Measurements from ENCODE around the gene SYNE3.

Gene SYNE3

GRCh38 chr14:95538801-95539509, 22.5 kb upstream of the SYNE3 start:
- no peak for DNase-seq

GRCh38 chr14:95537298-95538089, 21.0 kb upstream of the SYNE3 start:
- DNase-seq: no peak

GRCh38 chr14:95536671-95537070, 20.2 kb upstream of the SYNE3 start:
- DNase-seq: no peak

- DNase-seq: no peak
These were observed 19.7 kb upstream of the SYNE3 start for GRCh38 chr14:95536036-95536593.

- no peak for DNase-seq
These were observed 19.0 kb upstream of the SYNE3 start for GRCh38 chr14:95535226-95536021.

GRCh38 chr14:95534299-95535225, 18.1 kb upstream of the SYNE3 start, which contains the start of gene GLRX5:
Gene GLRX5 (plus strand): TSS chr14:95535050. CDS start chr14:95535090, 40 bp downstream.
- peak; percentile 99 for DNase-seq

GRCh38 chr14:95533822-95534221, 17.4 kb upstream of the SYNE3 start:
- no peak for DNase-seq

- peak; percentile 22 for DNase-seq
These were observed 17.0 kb upstream of the SYNE3 start for GRCh38 chr14:95533391-95533821.

- no peak for DNase-seq
These were observed 15.5 kb upstream of the SYNE3 start for GRCh38 chr14:95531969-95532368.

- DNase-seq: no peak
These were observed 15.0 kb upstream of the SYNE3 start for GRCh38 chr14:95531473-95531872.

GRCh38 chr14:95530473-95531276, 14.2 kb upstream of the SYNE3 start:
- DNase-seq: no peak

- DNase-seq: no peak
These were observed 12.8 kb upstream of the SYNE3 start for GRCh38 chr14:95529216-95529615.

GRCh38 chr14:95527387-95528002, 11.0 kb upstream of the SYNE3 start:
- no peak for DNase-seq

GRCh38 chr14:95526483-95527386, 10.3 kb upstream of the SYNE3 start:
- no peak for DNase-seq

GRCh38 chr14:95525999-95526398, 9.5 kb upstream of the SYNE3 start:
- no peak for DNase-seq

- no peak for DNase-seq
These were observed 8.5 kb upstream of the SYNE3 start for GRCh38 chr14:95524706-95525512.

- no peak for DNase-seq
These were observed 7.5 kb upstream of the SYNE3 start for GRCh38 chr14:95523815-95524448.
